HG02970 (cell line): ENCODE data around the gene SH2D4B.

ENCODE experiments used
- ATAC-seq: cut with Tn5 transposase; IDR thresholded peaks from one replicate; pipeline ENCODE4 v1.9.1; 2021; ENCODE audit warnings: mild to moderate bottlenecking, moderate library complexity, moderate number of reproducible peaks; ENCODE audit not compliant: unreplicated experiment, low FRiP score

SH2D4B gene

DNA sequence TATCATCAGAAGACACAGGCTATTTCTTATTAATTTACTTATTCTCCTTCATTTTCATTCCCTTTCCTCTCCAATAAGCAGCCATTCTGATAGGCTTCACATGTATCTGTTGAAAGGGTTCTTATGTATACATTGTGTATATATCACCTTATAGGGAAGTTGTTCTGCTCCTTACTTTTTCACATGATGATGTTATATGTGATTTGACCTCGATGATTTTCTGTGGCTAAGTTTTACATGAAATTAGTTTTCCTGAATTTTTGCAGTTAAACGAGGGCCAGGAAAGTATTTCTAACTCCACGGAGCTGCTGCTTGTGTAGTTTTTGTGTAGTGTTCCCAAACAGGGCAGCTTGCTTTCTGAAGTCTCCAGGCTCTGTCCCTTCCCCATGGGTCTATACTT lies 84.5 kb downstream of the SH2D4B start:
- no peak for ATAC-seq

DNA sequence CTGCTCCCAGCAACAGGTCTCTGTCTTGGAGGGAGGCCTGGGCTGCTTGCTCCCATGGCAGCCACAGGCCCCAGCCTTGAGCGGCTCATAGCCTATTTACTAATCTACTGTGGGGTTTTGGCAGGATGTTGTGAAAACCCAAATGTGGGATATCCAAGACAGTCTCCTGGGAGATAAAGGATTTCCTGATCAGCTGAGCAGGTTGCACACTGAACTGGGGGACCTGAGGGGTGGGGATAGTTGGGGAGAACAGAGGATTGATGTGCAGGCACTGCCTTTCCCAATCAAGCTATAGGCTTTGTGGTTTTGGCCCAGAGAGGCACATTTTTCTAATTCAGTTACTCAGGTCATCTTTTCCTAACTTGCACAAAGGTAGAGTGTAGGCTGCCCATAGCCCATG lies 92.6 kb downstream of the SH2D4B start:
- no peak for ATAC-seq

DNA sequence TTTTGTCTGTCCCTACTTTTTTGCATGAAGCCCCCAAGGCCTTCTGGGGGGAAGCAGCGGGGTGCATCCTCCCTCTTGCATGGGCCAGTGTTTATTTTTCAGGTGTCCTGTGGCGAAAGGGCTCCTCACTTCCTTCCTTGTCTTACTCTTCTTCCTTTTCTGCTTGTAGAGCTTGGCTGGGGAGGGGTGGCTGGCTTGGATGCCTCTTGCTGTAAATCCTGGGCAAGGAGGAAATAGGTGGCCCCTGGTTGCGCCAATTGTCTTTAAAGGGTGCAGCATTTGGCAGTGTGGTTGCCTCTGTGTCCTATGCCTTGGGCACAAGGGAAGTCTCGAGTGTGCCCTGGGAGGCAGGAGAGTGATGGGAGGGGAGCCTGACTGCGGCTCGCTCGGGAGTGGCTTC lies 95.0 kb downstream of the SH2D4B start:
- ATAC-seq, result no peak

DNA sequence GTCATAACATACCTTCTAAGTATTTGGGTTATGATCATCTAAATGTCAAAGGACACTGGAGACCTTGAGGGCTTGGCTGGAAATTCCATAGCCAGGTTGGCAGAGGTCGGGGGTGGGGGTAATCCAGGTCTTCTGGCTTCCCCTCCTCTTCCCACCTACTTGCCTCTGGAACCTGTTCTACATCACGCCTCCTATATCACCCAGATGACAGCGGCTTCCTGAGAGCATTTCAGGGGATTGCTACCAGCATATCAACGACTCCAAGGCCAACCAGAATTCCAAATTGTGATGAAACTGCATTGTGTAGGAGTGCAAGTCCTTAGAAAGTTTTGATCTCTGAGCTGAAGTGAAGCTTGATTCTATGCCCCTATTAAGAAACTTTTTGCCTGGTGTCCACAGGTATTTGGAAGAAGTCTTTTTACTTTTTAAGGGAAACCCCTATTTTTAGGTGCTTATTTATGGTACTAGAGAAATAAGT lies 95.7 kb downstream of the SH2D4B start:
- no peak for ATAC-seq

DNA sequence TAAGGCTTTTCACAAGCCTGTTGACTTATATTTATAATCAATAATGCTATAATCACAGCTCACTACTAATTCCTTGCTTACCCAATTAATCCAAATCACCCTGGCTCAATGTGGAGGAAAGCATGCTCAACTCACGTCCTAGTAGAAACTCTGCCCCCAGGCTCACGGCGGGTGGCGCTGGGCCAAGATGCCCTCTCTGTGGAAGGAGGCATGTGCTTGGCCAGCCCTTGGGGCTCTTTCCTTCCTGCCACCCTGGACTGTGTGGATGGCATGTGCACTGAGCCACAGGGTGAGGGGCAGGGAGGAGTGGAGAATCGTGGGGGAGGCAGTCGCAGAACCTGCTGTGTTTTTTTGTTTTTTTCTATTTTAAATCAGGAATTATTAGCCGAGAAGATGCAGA lies 96.2 kb downstream of the SH2D4B start:
- ATAC-seq, result no peak

DNA sequence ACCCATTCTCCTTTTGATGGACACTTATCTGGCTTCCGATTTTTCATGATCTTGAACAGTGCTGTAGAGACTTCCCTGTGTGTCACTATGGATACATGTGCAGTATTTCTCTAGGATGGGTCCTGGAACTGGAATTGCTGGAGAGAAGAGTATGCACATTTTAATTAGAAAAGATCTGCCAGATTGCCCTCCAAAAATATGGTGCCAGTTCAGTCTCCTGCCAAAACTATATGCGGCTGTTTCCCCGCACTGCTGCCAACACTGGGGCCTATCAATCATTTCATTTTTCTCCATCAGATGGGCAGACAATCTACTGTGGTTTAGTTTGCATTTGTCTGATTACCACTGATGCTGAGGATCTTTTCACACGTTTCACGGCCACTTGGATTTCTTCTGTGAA lies 105.0 kb downstream of the SH2D4B start:
- no peak for ATAC-seq

DNA sequence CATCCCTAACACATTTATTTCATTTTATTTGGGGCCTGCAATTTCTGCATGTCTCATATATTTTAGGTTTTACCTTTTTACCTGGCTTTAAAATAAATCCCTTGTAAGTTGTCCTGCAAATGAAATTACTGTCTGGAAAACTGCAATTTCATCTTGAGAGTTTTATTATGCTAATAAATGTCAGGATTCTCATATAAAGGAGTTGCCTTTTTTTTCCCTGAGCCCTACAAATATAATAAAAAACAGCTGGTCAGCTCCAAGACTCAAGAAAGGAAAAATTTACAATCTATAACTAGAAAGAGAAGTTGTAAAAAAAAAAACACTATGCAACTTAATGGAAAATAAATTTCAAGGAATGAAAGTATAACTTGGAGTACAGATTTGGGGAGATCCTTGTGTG lies 108.7 kb downstream of the SH2D4B start:
- ATAC-seq, result no peak

DNA sequence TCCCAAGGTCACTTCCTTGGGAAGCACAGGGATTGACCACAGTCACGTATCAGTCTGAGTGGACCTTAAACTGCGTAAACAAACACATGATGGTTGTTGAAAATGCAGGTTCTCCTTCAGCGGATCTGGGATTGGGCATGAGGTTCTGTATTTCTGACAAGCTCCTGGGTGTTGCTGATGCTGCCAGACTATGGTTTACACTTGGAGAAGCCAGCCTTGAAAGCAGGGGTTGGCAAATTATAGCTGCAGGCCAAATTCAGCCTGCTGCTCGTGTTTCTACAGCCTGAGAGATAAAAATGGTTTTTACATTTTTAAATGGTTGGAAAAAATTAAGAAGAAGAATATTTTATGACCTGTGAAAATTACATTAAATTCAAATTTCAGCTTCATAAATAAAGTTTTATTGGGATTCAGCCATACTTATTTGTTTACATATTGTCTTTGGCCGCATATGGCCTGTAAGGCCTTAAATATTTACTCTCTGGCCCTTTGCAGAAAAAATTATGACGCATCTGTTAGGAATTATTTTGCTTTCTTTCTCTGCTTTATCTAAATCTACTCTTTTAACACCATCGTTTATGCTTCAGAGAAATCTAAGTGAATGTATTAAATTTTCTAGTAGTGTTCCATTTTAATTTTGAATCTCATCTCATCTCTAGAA lies 109.6 kb downstream of the SH2D4B start:
- ATAC-seq, result no peak

DNA sequence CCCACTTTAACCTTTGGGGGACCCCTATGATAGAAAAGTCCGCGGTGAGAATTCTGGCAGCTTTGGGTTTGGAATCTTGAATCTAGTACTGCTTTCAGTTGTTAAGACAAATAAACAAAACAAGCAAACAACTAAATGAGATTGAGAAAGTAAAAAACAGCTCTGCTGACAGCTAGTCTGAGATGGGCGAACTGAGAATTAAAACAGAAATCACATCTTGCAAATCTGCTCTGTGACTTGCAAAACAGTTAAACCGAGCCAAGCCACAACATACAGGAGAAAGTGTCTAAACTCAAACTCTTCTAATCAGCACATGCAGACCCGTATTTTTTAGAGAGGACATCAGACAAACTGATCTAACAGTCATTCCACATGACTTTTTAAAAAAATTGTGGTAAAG lies 110.4 kb downstream of the SH2D4B start:
- no peak for ATAC-seq

DNA sequence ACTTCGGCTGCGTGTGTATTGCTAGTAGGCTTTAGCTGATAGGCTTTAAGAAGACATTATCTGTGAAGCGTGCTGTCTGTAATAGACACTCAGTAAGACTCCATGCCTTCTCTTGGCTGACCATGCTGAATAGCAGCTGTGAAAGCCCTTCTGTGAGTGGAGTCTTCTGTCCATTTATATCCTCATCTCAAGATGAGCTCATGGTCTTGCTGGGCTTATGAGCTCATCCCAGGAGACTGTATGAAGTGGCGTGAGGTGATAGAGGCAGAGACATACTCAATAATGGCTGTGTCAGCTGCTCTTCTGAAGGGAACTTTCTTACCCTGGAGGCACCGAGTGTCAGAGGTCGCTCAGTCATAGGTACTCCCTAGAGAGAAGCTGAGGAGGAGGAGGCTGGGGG lies 111.5 kb downstream of the SH2D4B start:
- no peak for ATAC-seq

DNA sequence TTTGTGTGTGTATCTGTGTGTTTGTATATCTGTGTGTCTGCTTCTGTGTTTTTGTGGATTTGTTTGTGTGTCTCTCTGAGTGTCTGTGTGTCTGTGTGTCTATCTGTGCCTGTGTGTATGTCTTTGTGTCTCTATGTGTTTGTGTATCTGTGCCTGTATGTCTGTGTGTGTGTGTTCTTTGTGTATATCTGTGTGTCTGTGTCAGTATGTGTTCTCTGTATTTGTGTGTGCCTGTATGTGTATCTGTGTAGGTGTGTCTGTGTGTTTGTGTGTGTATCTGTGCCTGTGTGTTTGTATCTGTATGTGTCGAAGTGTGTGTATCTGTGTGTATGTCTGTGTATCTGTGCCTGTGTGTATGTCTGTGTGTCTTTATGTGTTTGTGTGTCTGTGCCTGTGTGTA lies 118.2 kb downstream of the SH2D4B start:
- ATAC-seq, result no peak

DNA sequence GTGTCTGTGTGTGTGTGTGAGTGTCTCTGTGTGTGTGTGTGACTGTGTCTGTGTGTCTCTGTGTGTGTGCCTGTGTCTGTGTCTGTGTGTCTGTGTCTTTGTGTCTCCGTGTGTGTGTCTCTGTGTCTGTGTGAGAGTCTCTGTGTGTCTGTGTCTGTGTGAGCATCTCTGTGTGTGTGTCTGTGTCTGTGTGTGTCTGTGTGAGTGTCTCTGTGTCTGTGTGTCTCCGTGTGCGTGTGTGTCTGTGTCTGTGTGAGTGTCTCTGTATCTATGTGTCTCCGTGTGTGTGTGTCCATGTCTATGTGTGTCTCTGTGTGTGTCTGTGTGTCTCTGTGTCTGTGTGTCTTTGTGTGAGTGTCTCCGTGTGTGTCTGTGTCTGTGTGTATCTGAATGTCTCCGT lies 120.4 kb downstream of the SH2D4B start:
- ATAC-seq, result no peak

DNA sequence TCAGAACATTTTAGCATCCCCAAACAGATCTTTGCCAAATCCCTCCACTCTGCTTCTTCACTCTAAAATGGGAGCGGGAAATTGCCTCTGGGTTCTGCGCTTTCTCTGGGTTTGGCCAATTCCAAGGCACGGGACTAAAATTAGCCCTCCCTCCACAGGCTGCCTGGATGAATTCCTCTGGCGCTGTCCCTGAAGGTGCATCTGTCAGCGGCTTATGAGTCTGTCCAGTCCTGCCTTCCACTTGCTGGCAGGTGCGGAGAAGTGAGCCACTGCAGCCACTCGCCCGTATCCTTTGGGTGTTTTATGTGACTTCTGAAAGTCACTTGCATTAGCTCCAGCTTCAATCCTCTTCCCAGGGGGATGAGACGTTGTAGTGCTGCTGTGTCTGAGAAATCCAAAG lies 121.6 kb downstream of the SH2D4B start:
- no peak for ATAC-seq

DNA sequence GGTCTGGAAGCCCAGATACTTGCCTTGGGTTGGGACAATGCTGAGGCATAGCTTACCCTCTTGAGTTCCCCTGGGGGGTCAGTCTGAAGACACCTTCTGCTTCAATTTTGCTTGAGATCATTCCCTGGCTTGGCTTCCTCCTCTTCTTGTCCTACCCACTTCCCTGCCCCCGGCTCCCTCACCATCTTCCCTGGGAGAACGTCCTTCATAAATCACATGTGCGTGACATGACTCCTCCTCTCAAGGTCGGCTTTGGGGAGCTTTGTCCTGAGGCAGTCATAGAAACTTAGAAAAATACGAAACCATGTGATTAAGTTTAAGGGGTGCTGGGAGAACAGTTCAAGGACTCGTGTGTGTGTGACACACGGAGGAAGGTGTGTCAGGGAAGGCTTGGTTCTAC lies 122.6 kb downstream of the SH2D4B start:
- ATAC-seq, result no peak

DNA sequence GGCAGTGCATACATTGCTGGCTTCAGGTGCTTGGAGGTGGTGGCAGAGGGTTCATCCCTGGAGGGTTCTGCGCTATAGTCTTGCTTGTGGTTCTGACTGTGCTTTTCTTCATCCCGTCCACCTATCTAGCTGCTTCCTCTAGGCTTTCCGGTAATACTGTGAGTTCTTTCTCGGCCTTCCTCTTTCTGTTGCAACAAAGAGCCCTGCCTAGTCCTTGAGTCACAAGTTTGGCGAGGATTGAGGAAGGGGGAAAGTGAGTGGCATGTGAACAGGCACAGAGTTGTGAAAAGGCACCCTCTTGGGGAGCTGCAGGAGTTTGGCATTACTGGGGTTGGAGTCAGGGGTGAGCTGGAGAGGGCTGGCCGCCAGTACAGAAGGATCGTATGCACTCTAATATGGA lies 123.0 kb downstream of the SH2D4B start:
- no peak for ATAC-seq

DNA sequence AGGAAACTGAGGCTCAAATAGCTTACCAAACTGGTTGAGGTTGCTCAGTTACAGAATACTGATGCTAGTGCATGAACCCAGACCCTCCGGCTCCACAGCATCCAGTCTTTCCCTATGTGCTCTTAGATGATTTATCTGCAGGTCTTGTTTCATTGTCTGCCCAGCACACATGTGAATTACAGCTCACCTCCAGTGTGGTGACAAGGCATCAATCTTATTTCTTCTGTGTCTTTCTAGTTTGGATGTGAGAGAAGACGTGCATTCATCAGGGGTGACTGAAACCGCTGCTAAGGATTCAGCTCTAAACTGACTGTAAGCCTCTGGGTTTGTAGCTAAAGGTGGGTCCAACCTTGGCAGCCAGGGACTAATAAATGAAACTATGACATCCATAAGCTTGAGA lies 123.8 kb downstream of the SH2D4B start:
- no peak for ATAC-seq

DNA sequence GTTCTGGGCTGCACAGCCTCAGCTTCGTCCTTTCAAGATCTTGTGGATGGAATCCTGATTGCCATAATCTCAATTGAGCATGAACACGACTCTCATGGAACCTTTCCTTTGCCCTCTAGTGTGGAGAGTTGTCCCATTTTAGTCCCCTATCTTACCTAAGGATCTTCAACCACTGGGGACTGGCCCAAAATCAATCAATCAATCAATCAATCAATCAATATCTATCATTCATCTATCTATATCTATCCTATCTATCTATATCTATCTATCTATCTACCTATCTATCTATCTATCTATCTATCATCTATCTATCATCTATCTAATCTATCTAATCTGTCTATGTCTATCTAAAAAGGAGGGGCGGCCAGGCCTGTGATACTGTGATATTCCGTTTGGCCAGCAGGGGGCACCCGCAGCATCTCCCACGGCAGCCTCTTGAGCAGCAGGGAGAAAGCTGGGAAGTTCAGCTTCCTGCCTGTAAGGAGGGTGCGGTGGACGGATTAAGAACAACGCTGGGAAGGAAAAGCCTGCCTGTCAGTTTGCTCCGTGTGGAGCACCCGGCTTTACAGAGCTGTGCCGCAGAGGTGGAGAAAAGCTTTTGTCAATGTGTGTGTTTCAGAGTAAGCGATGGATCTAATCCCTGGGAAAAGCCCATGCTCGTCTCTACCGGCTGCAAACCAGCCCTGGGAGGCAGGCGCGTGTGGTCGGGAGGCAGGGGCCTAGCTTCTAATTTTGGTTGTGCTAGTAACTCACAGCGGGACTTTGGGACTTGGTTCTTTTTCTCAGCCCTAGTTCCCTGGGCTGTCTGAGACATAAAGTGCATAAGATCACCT lies 124.9 kb downstream of the SH2D4B start:
- peak; percentile 67 for ATAC-seq

DNA sequence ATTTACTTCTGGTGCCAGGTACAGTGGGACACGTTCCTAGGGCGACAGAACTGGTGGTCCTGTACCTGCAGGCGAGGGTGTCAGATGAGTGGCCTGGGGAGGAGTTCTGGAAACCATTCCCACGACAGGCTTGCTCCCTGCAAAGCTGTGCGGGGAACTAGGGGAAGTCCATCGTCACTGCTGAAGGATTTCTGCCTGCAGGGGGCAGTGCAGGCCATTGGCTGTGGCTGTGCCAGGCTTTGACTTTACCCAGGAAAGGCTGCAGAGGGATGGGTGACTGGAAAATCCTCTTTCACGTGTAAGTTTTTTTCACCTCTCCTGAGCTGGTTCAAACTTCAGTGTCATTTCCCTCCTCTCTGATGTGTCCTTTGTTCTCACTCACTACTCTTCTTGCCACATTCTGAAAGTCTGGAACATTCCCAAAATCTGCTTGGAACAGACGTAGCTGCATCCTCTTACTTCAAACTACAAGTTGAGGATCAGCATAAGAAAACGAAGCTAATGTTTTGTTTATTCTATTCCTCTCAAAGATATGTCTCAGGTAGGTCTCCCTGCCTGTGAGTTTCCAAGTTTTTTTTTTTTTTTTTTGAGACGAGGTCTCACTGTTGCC lies 126.5 kb downstream of the SH2D4B start:
- no peak for ATAC-seq

DNA sequence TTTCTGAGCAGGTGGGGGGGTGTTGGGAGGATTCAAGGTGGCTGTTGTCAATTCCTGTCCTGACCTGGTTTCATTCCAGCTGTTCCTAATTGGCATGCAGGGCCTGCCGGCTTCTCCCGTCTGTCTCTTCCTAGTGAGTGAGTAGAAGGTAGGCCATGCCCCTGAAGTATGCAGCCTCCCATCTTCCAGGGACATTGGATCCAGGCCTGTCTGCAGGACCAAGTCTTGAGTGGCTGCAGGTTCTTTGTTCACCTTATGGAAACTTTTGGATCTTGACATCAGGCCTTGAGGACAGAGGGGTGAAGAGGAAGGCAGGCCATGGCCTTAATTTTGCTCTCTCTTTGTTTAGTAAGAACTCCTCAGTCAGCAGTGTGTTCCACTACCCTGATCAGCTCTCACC lies 131.8 kb downstream of the SH2D4B start:
- ATAC-seq, result no peak

DNA sequence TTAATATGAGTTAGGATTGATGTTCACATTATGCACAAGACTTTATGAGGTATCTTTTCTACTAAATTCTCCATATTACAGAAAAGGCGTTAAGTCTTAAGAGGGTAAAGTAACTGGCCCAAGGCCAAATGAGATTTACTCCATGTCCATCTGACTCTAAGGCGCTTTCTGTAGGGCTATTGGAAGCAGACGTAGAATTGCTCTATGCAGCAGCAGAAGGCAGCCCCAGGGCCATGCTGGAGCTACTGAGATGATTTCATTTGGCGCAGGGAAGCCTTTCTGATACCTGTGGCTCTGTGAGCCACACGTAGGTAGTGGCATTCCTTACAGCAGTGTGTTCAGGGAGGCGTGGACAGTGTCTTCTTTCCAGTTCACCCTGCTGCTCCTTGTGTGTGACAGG lies 133.1 kb downstream of the SH2D4B start:
- no peak for ATAC-seq

DNA sequence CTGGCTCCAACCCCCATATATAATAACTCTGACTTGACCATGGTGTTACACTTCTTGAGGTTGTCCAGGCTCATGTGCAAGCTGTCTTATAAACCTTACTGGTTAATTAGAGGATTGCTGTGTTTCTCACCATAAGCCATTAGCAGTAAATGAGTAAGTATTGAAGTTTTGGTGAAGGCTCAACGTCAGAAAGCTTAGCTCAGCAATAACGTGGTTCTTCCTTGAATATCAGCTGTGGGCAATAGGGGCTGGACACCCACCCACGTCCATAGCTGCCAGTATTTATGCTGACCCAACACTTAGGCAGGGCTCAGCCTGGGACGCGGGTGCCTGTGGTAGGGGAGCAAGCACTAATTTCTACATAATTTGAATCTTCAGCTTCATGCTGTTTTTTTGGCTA lies 134.1 kb downstream of the SH2D4B start:
- no peak for ATAC-seq

DNA sequence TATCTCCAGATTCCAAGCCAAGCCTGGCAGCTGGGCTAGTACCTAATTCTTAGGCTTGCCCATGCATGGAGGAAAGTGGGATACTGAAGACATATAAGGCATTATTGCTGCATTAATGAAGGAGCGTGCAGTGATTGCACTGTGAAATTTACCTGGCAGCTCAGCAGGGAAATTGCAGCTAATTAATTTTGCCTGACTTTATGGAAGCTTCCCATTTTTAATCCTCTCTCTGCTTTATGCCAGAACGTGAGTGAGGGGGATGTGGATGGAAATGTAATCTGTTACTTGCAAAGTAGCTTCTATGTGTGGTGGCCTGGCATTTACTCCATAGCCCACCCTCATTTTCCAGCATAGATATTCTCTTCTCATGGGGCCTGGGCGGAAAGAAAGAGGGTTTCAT lies 134.9 kb downstream of the SH2D4B start:
- ATAC-seq, result no peak
